ENCODE measurements around the gene GABBR2. TPM values are rescaled to one million over a fixed set of nuclear protein-coding genes. Genes with fewer than 3 reads are reported as not detected.

Gene GABBR2
- total RNA-seq, 1 donor: not detected

DNA sequence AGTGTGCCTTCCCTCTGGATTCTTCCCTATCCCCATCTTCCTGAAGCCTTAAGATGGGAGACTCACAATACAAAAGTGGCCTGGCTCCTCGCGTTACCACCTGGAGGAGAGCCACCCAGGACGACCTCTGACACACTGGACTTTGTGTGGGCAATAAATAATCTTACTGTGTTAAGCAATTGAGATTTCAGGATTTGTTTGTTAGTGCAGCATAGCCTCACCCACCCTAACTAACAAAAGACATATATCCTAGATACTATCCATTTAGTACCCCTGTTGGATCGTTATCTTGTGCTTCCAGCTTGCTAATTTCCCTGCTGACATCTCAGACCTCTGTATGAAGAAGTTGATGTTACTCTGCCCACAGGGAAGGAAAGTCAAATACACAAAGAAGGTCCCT is 7.9 kb downstream of the GABBR2 start:
- no peak overlapping the region for H3K4me3 ChIP-seq (ENCODE audit: low read depth, low read length)
- TF ChIP-seq CTCF (IDR thresholded peaks at IDR 0.05; ENCODE audit: insufficient read depth, low read depth, low read length): no peak
- DNase-seq (ENCODE audit: low read depth): no peak

- DNase-seq (ENCODE audit: low read depth): no peak
- TF ChIP-seq CTCF (IDR thresholded peaks at IDR 0.05; ENCODE audit: insufficient read depth, low read depth, low read length): no peak
- no peak overlapping the region for H3K4me3 ChIP-seq (ENCODE audit: low read depth, low read length)
Observed at GRCh38 chr9:98698856-98699255, 9.9 kb downstream of the GABBR2 start.

DNA sequence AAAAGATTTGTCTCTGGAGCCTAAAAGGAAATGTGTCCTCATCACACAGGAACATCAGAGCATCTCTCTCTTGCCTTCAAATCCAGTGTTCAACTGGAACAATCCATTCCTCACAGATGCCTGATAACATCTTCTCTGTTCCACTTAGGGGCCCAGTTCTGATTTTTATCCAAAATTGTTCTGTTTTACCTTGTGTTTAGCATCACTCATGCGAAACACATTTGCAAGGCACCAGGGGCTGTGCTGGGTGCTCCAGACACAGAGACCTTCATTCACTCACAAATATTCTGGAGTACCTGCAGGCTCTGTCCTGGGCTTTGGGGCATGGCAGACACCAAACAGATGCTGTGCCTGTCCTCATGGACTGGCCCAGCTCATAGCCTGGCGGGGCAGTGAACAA is 13.8 kb downstream of the GABBR2 start:
- H3K4me3 ChIP-seq (ENCODE audit: low read depth, low read length): no peak overlapping the region
- no peak for TF ChIP-seq CTCF (IDR thresholded peaks at IDR 0.05; ENCODE audit: insufficient read depth, low read depth, low read length)
- no peak for DNase-seq (ENCODE audit: low read depth)

GRCh38 chr9:98692392-98692791 is 16.3 kb downstream of the GABBR2 start:
- DNase-seq (ENCODE audit: low read depth): no peak
- H3K4me3 ChIP-seq (ENCODE audit: low read depth, low read length): no peak overlapping the region
- no peak for TF ChIP-seq CTCF (IDR thresholded peaks at IDR 0.05; ENCODE audit: insufficient read depth, low read depth, low read length)

- DNase-seq (ENCODE audit: low read depth): no peak
- H3K4me3 ChIP-seq (ENCODE audit: low read depth, low read length): no peak overlapping the region
- no peak for TF ChIP-seq CTCF (IDR thresholded peaks at IDR 0.05; ENCODE audit: insufficient read depth, low read depth, low read length)
Observed at GRCh38 chr9:98691890-98692289, 16.8 kb downstream of the GABBR2 start.

GRCh38 chr9:98690686-98691085 is 18.0 kb downstream of the GABBR2 start:
- no peak for TF ChIP-seq CTCF (IDR thresholded peaks at IDR 0.05; ENCODE audit: insufficient read depth, low read depth, low read length)
- no peak overlapping the region for H3K4me3 ChIP-seq (ENCODE audit: low read depth, low read length)
- no peak for DNase-seq (ENCODE audit: low read depth)

GRCh38 chr9:98688710-98689495 is 19.8 kb downstream of the GABBR2 start:
- no peak overlapping the region for H3K4me3 ChIP-seq (ENCODE audit: low read depth, low read length)
- no peak for DNase-seq (ENCODE audit: low read depth)
- TF ChIP-seq CTCF (IDR thresholded peaks at IDR 0.05; ENCODE audit: insufficient read depth, low read depth, low read length): no peak

Measured in fibroblast of villous mesenchyme (primary cell).